AG04450 (cell line): Measurements from ENCODE around the gene STYXL1. TPM values are rescaled to one million over a fixed set of nuclear protein-coding genes. Genes with fewer than 3 reads are reported as not detected.

Experiments used
- CTCF ChIA-PET: fragments of 300-600, 350-600 bp; formaldehyde crosslinking; extraction: SDS; loops from one replicate; lab custom pipeline; 2022; ENCODE audit warnings: antibody characterized with exemption, inconsistent platforms; lab: Charles Lee
- POLR2A ChIA-PET: fragments of 350-600 bp; formaldehyde crosslinking; extraction: SDS; loops from one replicate; lab custom pipeline; 2021; ENCODE audit warnings: antibody characterized with exemption, inconsistent platforms; lab: Yijun Ruan, JAX
- DNase-seq: peaks from one replicate; pipeline ENCODE4 v3.0.0-alpha.2; 2011; ENCODE audit warnings: low read depth, low spot score
- H3K27ac ChIP-seq: one replicate; pipeline ENCODE4 v1.5.1; 2012; ENCODE audit warnings: low read depth, low read length, control low read depth
- H3K27me3 ChIP-seq: one replicate; pipeline ENCODE4 v1.6.0; 2012; ENCODE audit warnings: low read length; ENCODE audit not compliant: control insufficient read depth, insufficient read depth
- H3K4me3 ChIP-seq: 2 replicates; pipeline ENCODE4 v1.5.1; 2011; ENCODE audit warnings: mild to moderate bottlenecking, low read depth, low read length, control low read depth
- H3K9me3 ChIP-seq: 2 replicates; pipeline ENCODE4 v1.5.1; 2012; ENCODE audit warnings: low read length; ENCODE audit not compliant: control insufficient read depth, insufficient read depth
- polyA plus RNA-seq: library from polyadenylated mRNA; depleted of rRNA; stranded (reverse); fragments of >200 nt; gene quantifications from 2 replicates; pipeline ENCODE4 v1.2.3, GENCODE V29; 2011
- TF ChIP-seq, protein P1 (sequence below): IDR thresholded peaks from 2 replicates; pipeline ENCODE4 v1.5.1; 2011; ENCODE audit warnings: low read depth, low read length, control low read depth, inconsistent platforms

The STYXL1 gene
- polyA plus RNA-seq, 1 experiment = 77.0 TPM

DNA sequence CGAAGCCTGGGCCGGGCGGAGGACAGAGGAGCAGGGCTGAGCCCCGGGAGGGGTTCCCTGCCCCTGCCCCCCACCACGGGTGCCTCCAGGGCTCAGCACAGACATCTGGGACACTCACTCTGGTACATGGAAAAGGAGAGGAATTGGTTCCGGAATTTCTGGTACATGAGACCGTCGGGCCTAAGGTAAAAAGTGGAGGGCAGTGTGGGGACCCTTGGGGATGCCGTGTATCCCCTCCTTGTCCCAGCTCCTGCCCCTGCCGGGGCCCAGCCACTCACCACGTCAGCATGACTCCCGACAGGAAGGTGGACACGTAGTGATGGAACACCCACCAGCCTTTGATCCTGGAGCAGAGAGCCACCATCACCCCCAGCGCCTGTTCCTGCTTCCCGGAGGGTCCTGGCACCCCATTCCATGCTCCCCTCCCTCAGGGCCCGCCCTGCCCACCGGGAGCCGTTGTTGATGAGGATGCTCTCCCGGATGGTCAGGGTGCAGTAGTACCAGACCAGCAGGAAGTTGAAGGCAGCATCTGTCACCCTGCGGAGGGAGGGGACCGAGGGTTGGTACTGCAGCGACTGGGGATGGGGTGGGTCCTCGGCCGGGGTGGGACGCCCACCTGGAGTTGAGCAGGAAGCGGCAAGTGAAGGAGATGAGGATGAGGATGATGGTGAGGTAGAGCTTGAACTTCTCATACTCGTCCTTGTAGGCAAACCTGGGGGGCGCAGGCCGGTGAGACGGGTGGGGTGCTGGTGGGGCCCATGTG is 59.8 kb downstream of the STYXL1 start:
- no peaks in the 10 kb centered on the region; the same call in 1 of the 2 replicates for H3K9me3 ChIP-seq
- no peak for DNase-seq
- CTCF ChIA-PET = no interaction called here
- H3K27ac ChIP-seq = no peak overlapping the region
- H3K4me3 ChIP-seq = no peak overlapping the region
- H3K27me3 ChIP-seq = no peaks in the 10 kb centered on the region
- POLR2A ChIA-PET = no interaction called here
- TF ChIP-seq, protein P1, sequence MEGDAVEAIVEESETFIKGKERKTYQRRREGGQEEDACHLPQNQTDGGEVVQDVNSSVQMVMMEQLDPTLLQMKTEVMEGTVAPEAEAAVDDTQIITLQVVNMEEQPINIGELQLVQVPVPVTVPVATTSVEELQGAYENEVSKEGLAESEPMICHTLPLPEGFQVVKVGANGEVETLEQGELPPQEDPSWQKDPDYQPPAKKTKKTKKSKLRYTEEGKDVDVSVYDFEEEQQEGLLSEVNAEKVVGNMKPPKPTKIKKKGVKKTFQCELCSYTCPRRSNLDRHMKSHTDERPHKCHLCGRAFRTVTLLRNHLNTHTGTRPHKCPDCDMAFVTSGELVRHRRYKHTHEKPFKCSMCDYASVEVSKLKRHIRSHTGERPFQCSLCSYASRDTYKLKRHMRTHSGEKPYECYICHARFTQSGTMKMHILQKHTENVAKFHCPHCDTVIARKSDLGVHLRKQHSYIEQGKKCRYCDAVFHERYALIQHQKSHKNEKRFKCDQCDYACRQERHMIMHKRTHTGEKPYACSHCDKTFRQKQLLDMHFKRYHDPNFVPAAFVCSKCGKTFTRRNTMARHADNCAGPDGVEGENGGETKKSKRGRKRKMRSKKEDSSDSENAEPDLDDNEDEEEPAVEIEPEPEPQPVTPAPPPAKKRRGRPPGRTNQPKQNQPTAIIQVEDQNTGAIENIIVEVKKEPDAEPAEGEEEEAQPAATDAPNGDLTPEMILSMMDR = no peak

DNA sequence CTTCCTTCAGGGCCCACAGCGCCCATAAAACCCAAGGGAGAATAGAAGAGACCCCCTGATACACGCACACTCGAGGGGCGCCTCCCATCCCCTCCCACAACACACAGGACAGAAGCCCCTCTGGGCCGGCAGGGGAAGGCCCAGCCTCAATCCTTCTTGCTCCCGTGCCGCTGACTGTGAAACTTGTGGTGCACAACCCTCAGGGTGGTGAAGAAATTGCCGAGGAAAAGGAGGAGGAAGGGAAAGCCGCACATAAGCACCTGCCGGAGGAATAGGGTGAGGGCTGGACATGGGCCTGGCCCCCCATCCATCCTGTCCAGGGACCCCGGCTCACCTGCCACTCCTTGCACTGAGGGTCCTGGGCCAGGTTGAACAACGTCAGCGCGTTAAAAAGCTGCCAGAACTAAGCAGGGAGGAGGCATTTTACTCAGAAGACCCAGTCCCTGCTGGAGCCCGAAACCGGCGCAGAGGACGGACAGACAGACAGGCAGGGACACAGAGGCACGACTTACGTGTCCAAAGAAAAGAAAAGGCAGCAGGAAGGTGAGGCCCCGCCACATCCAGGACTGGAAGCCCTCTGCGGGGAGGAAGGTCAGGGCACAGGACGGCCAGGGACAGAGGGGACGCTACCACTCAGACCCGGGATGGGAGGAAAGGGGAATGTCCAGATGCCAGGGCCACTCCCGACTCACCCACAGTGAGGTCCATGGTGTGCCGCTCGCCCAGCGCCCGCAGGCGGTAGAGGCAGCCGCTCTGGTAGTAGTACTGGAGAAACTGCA is 60.6 kb downstream of the STYXL1 start:
- DNase-seq = no peak
- Histone ChIP-seq H3K9me3 (no peaks in the 10 kb centered on the region; the same call in 1 of the 2 replicates), H3K4me3 (no peak overlapping the region), H3K27ac (no peak overlapping the region), H3K27me3 (no peaks in the 10 kb centered on the region)
- TF ChIP-seq, protein P1 = no peak
- CTCF ChIA-PET = no interaction called here
- POLR2A ChIA-PET = interaction anchor here (0.6 kb wide), 1 partner anchor 97 kb away, joined by 3 read pairs; no protein-coding TSS in a partner anchor

GRCh38 chr7:75986147-75986781 is 61.5 kb downstream of the STYXL1 start:
- ChIA-PET POLR2A (interaction anchor here (0.6 kb wide), 1 partner anchor 96 kb away, joined by 3 read pairs; no protein-coding TSS in a partner anchor), CTCF (no interaction called here)
- H3K4me3 ChIP-seq = no peak overlapping the region
- no peaks in the 10 kb centered on the region for H3K27me3 ChIP-seq
- no peak overlapping the region for H3K27ac ChIP-seq
- TF ChIP-seq, protein P1 = no peak
- no peaks in the 10 kb centered on the region; the same call in 1 of the 2 replicates for H3K9me3 ChIP-seq
- no peak for DNase-seq

GRCh38 chr7:75985518-75986146 is 62.2 kb downstream of the STYXL1 start:
- Histone ChIP-seq H3K9me3 (no peaks in the 10 kb centered on the region; the same call in 1 of the 2 replicates), H3K27me3 (no peaks in the 10 kb centered on the region), H3K4me3 (no peak overlapping the region), H3K27ac (no peak overlapping the region)
- CTCF ChIA-PET = no interaction called here
- POLR2A ChIA-PET = interaction anchor here (0.8 kb wide), 1 partner anchor 23 kb away, joined by 5 read pairs; no protein-coding TSS in a partner anchor
- TF ChIP-seq, protein P1 = no peak
- DNase-seq = no peak
